Stimulated activated CD8-positive, alpha-beta memory T cell treated with anti-CD3 and anti-CD28 coated beads, Interleukin-4, amount 100 ng/mL, for 48 hours (primary cell): ENCODE results near the gene PRXL2B.

Experiments used
- DNase-seq: peaks from one replicate; pipeline ENCODE4 v3.0.0-alpha.2; 2020

The PRXL2B gene

DNA sequence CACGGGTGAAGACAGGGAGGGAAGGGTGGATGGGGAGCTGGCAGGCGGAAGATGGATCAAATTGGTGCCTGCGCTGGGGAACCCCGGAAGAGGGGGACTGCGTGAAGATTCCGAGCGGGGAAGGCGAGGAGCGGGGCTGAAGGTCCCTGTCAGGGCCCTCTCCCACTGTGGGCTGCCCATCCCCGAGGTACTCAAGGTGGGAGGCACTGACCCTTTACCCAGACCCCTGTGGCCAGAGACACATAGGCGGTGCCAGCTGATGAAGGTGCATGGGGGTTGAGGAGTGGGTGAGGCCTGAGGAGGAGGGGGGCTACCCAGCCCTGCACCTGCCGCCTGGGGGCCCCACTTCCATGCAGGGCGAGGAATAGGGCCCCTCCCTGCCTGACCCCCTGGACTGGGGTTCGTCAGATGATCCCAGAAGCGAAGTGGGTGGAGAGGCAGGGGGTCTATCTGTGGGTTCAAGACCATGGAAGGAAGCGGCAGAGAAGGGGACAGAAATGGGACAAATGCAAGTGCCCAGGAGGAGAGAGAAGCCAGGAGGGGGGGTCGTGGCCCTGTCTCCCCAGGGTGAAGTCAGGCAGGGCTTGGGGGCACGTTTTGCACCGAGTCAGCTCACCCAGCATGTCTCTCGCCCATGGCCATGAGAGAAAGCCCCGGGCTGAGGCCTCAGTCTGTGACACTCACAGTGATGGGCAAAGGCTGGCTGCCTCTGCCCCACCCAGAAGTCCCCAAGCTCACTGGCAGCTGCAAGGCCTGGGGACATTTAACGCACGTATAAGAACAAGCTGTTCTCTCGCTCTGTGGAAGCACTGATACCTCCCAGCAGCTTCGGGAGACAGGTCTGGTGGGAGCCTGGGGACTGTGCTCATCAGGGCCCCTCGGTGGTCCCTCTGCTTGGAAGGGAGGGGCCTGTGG, 53.3 kb downstream of the PRXL2B start:
- DNase-seq = no peak

DNA sequence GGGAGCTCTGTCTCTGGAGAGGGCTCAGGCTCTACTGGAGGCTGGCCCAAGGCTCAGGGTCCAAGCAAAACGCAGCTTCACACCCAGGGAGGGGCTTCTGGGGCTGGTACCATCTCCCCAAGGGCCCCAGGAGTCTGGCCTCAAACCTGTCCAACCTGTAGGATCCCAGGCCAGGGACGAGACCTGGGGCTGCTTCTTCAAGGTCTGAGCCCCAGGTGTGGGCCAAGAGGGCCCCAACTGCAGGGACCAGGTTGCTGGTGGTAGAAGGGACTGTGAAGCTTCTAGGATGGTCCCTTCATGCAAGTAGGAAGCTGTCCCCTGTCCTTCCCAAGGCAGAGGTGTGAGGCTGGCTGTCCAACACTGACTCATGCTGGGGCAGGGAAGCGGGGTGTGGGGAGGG, 54.0 kb downstream of the PRXL2B start:
- no peak for DNase-seq
